Measurements from ENCODE around the gene SLC9A8.

The SLC9A8 gene

GRCh38 chr20:49916146-49917002, 103.7 kb downstream of the SLC9A8 start:
- DNase-seq (ENCODE audit: low read depth): peak; percentile 82
- no peak for TF ChIP-seq CTCF (IDR thresholded peaks at IDR 0.05; ENCODE audit: insufficient read depth, low read depth, low read length, missing control alignments)
- peak overlapping the region; percentile 94 for H3K4me3 ChIP-seq (ENCODE audit: low read depth, low read length)

- DNase-seq (ENCODE audit: low read depth): no peak
- H3K4me3 ChIP-seq (ENCODE audit: low read depth, low read length): no peak overlapping the region
- no peak for TF ChIP-seq CTCF (IDR thresholded peaks at IDR 0.05; ENCODE audit: insufficient read depth, low read depth, low read length, missing control alignments)
Observed at GRCh38 chr20:49918446-49918845, 105.8 kb downstream of the SLC9A8 start.

GRCh38 chr20:49919009-49919408, 106.4 kb downstream of the SLC9A8 start:
- no peak for TF ChIP-seq CTCF (IDR thresholded peaks at IDR 0.05; ENCODE audit: insufficient read depth, low read depth, low read length, missing control alignments)
- no peak overlapping the region for H3K4me3 ChIP-seq (ENCODE audit: low read depth, low read length)
- no peak for DNase-seq (ENCODE audit: low read depth)

- no peak overlapping the region for H3K4me3 ChIP-seq (ENCODE audit: low read depth, low read length)
- DNase-seq (ENCODE audit: low read depth): no peak
- TF ChIP-seq CTCF (IDR thresholded peaks at IDR 0.05; ENCODE audit: insufficient read depth, low read depth, low read length, missing control alignments): no peak
Observed at GRCh38 chr20:49919461-49919860, 106.8 kb downstream of the SLC9A8 start.

GRCh38 chr20:49924247-49924646, 111.6 kb downstream of the SLC9A8 start:
- no peak for TF ChIP-seq CTCF (IDR thresholded peaks at IDR 0.05; ENCODE audit: insufficient read depth, low read depth, low read length, missing control alignments)
- no peak for DNase-seq (ENCODE audit: low read depth)
- no peak overlapping the region for H3K4me3 ChIP-seq (ENCODE audit: low read depth, low read length)

GRCh38 chr20:49925901-49926454, 113.3 kb downstream of the SLC9A8 start:
- TF ChIP-seq CTCF (IDR thresholded peaks at IDR 0.05; ENCODE audit: insufficient read depth, low read depth, low read length, missing control alignments): no peak
- no peak for DNase-seq (ENCODE audit: low read depth)
- no peak overlapping the region for H3K4me3 ChIP-seq (ENCODE audit: low read depth, low read length)

Data from GM12865 (cell line).